ENCODE data around the gene GATA3.

GATA3 gene

DNA sequence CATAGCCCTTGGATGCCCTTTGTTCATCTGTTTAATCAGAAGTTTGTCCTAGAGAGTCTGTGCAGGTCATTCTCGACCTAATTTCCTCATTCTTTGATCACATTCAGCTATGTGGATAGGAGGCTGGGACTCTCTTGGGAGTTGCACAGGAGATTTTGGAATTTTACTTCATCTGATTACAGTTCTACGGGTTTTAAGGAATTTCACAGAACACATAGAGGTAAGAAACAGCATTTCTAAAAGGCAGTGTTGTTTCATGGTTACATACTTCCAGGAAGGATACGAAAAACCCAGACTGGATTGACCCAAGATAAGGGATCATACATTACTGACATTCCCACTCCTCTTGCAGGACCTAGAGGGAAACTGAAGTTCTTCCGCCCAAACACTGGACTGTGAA lies 45.9 kb downstream of the GATA3 start:
- TF ChIP-seq, protein P1, sequence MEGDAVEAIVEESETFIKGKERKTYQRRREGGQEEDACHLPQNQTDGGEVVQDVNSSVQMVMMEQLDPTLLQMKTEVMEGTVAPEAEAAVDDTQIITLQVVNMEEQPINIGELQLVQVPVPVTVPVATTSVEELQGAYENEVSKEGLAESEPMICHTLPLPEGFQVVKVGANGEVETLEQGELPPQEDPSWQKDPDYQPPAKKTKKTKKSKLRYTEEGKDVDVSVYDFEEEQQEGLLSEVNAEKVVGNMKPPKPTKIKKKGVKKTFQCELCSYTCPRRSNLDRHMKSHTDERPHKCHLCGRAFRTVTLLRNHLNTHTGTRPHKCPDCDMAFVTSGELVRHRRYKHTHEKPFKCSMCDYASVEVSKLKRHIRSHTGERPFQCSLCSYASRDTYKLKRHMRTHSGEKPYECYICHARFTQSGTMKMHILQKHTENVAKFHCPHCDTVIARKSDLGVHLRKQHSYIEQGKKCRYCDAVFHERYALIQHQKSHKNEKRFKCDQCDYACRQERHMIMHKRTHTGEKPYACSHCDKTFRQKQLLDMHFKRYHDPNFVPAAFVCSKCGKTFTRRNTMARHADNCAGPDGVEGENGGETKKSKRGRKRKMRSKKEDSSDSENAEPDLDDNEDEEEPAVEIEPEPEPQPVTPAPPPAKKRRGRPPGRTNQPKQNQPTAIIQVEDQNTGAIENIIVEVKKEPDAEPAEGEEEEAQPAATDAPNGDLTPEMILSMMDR (IDR thresholded peaks at IDR 0.05; ENCODE audit: control insufficient read depth, extremely low read depth, insufficient read depth) = no peak
- no peak for DNase-seq (ENCODE audit: low read depth)

DNA sequence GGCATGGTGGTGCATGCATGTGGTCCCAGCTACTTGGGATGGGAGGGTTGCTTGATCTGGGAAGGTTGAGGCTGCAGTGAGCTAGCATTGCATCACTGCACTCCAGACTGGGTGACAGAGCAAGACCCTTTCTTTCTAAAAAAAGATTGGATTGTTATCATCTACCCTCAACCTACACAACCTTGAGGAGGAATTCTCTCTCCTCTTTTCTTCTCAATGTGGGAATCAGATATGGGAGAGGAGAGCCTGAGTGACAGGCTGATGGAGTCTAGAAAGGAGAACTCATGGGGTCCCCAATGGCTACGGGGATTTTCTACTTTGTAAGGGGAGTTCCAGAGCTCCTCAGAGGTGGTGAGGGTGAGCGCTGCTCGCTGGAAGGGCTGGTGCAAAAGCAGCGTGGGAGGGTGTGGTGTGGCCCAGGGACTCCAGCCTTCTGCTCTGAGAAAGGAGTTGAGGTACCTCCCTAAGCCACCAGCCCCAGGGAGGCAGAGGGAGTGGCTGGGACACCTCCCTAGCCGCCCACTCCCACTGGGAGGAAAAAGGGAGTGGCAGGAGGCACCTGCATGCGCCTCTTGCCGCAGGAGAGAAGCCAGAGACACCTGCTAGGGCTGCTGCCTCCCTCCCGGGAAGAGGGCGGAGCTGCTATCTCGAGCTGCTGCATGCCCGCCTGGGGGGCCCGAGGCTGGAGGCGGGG lies 48.4 kb downstream of the GATA3 start:
- no peak overlapping the region for H3K4me3 ChIP-seq (ENCODE audit: low read depth, low read length)
- TF ChIP-seq, protein P1 (IDR thresholded peaks at IDR 0.05; ENCODE audit: control insufficient read depth, extremely low read depth, insufficient read depth) = no peak
- no peak for DNase-seq (ENCODE audit: low read depth)

More for the DNA sequence above, 45.9 kb downstream of the GATA3 start:
- H3K4me3 ChIP-seq (ENCODE audit: low read depth, low read length) = no peak overlapping the region

DNA sequence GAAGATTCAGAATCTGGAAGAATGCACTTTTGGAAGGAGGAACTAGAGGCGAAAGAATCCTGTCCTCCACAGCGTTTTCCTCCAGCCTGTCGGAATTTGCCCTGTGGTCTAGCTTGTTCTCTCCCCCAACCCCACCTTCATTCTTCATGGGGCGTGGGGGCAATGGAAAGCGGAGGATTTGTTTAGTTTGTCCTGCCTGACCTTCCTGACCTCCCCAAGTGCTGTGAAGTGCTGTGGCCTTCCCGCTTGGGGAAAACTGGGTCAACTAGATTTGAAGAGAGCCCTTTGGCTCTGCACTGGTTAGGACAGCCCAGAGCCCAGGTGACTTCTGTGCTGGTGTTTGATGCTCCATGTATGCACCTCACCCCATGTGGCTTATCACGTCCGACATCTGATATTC lies 49.1 kb downstream of the GATA3 start:
- TF ChIP-seq, protein P1 (IDR thresholded peaks at IDR 0.05; ENCODE audit: control insufficient read depth, extremely low read depth, insufficient read depth) = no peak
- no peak overlapping the region for H3K4me3 ChIP-seq (ENCODE audit: low read depth, low read length)
- DNase-seq (ENCODE audit: low read depth) = no peak

DNA sequence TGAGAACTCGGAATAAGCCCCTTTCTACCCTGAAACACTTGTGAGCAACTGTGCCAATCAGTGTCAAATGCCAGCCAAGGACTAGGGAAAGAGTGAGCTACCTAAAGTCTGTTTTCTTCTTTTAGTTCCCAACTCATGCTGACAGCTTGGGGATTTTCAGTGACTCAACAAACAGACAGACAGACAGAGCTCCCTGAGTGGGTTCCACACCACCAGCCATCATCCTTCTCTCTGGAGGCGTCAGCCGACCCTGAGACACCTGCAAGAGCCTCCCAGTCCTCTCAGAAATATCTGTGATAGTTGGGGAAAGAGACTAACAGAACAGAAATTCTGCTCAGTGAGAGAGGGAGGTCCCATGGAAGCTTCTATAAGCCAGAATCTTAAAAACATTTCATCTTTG lies 49.5 kb downstream of the GATA3 start:
- TF ChIP-seq, protein P1 (IDR thresholded peaks at IDR 0.05; ENCODE audit: control insufficient read depth, extremely low read depth, insufficient read depth) = no peak
- DNase-seq (ENCODE audit: low read depth) = no peak
- H3K4me3 ChIP-seq (ENCODE audit: low read depth, low read length) = no peak overlapping the region

DNA sequence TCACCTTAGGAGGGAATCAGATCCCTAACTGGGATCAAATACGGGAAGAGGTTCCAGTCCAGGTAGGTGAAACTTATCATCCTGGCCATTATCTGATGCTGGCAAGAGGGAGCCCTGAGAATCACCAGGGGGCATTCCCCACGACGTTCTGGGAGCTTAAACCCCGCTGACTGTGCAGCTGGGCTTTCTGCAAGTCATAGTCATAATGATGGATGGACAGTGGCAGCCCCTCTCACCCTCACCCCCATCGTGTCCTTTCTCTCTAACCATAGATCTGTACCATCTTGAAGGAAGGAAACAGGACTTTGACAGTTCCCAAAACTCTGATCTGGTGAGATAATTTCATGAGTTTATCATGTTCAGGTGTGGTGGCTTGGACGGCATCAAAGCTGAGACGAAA lies 50.2 kb downstream of the GATA3 start:
- no peak overlapping the region for H3K4me3 ChIP-seq (ENCODE audit: low read depth, low read length)
- TF ChIP-seq, protein P1 (IDR thresholded peaks at IDR 0.05; ENCODE audit: control insufficient read depth, extremely low read depth, insufficient read depth) = no peak
- DNase-seq (ENCODE audit: low read depth) = no peak

DNA sequence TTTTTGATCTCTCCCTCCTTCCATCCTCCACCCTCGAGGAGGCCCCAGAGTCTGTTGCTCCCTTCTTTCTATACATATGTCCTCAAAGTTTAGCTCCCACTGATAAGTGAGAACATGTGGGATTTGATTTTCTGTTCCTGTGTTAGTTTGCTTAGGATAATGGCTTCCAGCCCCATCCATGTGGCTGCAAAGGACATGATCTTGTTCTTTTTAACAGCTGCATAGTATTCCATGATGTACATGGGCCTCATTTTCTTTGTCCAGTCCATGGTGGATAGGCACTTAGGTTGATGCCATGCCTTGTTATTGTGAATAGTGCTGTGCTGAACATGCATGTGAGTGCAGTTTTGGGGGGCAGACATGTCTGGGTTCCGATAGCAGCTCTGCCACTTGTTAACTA lies 51.4 kb downstream of the GATA3 start:
- H3K4me3 ChIP-seq (ENCODE audit: low read depth, low read length) = no peak overlapping the region
- no peak for DNase-seq (ENCODE audit: low read depth)
- TF ChIP-seq, protein P1 (IDR thresholded peaks at IDR 0.05; ENCODE audit: control insufficient read depth, extremely low read depth, insufficient read depth) = no peak
